SH-SY5Y (cell line): ENCODE data around the gene GJA5.

Experiments
- GATA2 ChIP-seq: IDR thresholded peaks from 2 replicates; pipeline ENCODE4 v1.6.1; 2011; ENCODE audit warnings: mild to moderate bottlenecking, low read depth, low read length
- GATA3 ChIP-seq: IDR thresholded peaks from 2 replicates; pipeline ENCODE4 v1.6.1; 2011; ENCODE audit warnings: low read depth, mild to moderate bottlenecking, low read length, moderate library complexity

DNA sequence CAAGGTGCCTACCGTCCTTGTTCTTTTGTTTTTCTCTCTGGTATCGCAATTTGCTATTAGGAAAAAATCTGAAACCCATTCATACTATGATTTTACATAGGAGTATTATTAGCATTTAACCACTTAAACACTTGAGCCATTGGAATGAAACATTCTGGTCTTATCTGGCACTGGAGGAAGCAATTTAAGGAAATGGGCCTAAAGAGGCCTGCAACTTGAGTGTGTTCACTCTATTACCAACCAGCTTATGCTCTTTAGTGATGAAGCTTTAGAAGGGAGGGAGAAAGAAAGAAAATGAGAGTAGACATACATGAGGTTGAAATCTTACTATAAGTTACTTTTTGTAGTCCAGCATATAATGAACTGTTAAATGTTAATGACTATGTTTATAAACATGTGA is 5.7 kb downstream of the GJA5 start:
- TF ChIP-seq GATA3: no peak
- no peak for TF ChIP-seq GATA2
